ENCODE measurements around the gene XDH. TPM values are rescaled to one million over a fixed set of nuclear protein-coding genes. Genes with fewer than 3 reads are reported as not detected.

XDH gene
- total RNA-seq, 1 experiment from 2014 or later = 0.08 TPM

DNA sequence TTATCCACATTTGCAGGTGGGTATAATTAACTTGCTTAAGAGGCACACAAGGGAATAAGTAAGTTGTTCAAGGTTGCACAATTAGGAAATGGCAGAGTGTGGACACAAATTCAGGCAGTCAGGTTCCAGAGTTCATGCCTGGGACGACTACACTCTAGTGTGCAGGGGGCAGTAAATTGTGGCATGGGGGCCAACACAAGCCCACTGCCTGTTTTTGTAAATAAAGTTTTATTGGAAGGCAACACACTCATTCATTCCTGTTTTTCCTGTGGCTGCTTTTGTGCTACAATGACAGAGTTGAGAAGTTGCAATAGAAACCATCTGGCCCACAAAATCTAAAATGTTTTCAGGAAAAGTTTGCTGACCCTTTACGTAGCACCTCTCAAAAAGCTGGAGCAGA lies 41.4 kb downstream of the XDH start:
- no peaks in the 10 kb centered on the region for H3K9me3 ChIP-seq (ENCODE audit: control insufficient read depth, insufficient read depth, low read depth, low read length)
- H3K27me3 ChIP-seq (ENCODE audit: control insufficient read depth, insufficient read depth, low read length) = no peaks in the 10 kb centered on the region
- H3K4me1 ChIP-seq (ENCODE audit: control insufficient read depth, insufficient read depth, low read length) = no peaks in the 10 kb centered on the region
- POLR2A ChIA-PET = no interaction called here
- no peak overlapping the region for H3K27ac ChIP-seq (ENCODE audit: low read length)
- no TSS peak for BruUV-seq (replicated peaks)
- CTCF ChIA-PET = no interaction called here
- H3K36me3 ChIP-seq (ENCODE audit: control insufficient read depth, insufficient read depth, low read length) = no peaks in the 10 kb centered on the region
- in situ Hi-C loops (cut with HindIII; ENCODE audit: low pct_unique_long_range_greater_than_20kb, low sequenced_read_pairs) (no loop called here), intact Hi-C loops (cut with micrococcal nuclease; ENCODE audit: unreplicated experiment) (no loop called here)
- TF ChIP-seq, protein P1, sequence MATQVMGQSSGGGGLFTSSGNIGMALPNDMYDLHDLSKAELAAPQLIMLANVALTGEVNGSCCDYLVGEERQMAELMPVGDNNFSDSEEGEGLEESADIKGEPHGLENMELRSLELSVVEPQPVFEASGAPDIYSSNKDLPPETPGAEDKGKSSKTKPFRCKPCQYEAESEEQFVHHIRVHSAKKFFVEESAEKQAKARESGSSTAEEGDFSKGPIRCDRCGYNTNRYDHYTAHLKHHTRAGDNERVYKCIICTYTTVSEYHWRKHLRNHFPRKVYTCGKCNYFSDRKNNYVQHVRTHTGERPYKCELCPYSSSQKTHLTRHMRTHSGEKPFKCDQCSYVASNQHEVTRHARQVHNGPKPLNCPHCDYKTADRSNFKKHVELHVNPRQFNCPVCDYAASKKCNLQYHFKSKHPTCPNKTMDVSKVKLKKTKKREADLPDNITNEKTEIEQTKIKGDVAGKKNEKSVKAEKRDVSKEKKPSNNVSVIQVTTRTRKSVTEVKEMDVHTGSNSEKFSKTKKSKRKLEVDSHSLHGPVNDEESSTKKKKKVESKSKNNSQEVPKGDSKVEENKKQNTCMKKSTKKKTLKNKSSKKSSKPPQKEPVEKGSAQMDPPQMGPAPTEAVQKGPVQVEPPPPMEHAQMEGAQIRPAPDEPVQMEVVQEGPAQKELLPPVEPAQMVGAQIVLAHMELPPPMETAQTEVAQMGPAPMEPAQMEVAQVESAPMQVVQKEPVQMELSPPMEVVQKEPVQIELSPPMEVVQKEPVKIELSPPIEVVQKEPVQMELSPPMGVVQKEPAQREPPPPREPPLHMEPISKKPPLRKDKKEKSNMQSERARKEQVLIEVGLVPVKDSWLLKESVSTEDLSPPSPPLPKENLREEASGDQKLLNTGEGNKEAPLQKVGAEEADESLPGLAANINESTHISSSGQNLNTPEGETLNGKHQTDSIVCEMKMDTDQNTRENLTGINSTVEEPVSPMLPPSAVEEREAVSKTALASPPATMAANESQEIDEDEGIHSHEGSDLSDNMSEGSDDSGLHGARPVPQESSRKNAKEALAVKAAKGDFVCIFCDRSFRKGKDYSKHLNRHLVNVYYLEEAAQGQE (IDR thresholded peaks at IDR 0.05; ENCODE audit: insufficient read depth in 1 of 2, low read depth in 2 of 2, low read length in 1 of 2) = no peak
- no peak for TF ChIP-seq TCF7L2 (IDR thresholded peaks at IDR 0.05; ENCODE audit: low read depth, low read length)
- no peak for TF ChIP-seq SIN3A (IDR thresholded peaks at IDR 0.05; ENCODE audit: borderline replicate concordance, insufficient read depth, low read depth, low read length)
- TF ChIP-seq POLR2AphosphoS5 (IDR thresholded peaks at IDR 0.05; ENCODE audit: low read depth, low read length) = no peak
- TF ChIP-seq, protein P2, sequence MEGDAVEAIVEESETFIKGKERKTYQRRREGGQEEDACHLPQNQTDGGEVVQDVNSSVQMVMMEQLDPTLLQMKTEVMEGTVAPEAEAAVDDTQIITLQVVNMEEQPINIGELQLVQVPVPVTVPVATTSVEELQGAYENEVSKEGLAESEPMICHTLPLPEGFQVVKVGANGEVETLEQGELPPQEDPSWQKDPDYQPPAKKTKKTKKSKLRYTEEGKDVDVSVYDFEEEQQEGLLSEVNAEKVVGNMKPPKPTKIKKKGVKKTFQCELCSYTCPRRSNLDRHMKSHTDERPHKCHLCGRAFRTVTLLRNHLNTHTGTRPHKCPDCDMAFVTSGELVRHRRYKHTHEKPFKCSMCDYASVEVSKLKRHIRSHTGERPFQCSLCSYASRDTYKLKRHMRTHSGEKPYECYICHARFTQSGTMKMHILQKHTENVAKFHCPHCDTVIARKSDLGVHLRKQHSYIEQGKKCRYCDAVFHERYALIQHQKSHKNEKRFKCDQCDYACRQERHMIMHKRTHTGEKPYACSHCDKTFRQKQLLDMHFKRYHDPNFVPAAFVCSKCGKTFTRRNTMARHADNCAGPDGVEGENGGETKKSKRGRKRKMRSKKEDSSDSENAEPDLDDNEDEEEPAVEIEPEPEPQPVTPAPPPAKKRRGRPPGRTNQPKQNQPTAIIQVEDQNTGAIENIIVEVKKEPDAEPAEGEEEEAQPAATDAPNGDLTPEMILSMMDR (IDR thresholded peaks at IDR 0.05) = no peak
- no peak overlapping the region for H3K4me3 ChIP-seq (ENCODE audit: low read depth in 2 of 2, low read length in 2 of 2)
- ATAC-seq (no peak), DNase-seq (ENCODE audit: low read depth, low spot score) (no peak)

DNA sequence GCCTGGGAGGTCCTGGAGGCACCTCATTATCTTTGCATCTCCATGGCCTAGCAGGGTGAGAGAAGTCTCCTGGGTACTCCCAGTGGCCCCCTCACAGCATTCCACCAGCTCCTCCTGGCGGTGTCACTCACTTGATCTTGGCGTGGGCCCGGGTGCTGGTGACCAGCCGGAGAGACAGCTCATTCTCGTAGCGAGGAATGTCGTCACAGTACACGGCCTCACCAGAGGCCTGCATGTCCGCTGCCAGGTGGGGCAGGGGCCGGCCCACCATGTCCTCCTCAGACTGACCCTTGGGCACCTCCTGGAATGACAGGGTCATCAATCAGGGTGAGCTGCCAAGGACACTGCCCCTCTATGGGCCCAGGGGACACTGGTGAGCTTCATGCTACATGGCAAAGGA lies 42.4 kb downstream of the XDH start:
- BruUV-seq (replicated peaks) = no TSS peak
- Histone ChIP-seq H3K27me3 (ENCODE audit: control insufficient read depth, insufficient read depth, low read length) (no peaks in the 10 kb centered on the region), H3K4me1 (ENCODE audit: control insufficient read depth, insufficient read depth, low read length) (no peaks in the 10 kb centered on the region), H3K9me3 (ENCODE audit: control insufficient read depth, insufficient read depth, low read depth, low read length) (no peaks in the 10 kb centered on the region), H3K36me3 (ENCODE audit: control insufficient read depth, insufficient read depth, low read length) (no peaks in the 10 kb centered on the region), H3K4me3 (ENCODE audit: low read depth in 2 of 2, low read length in 2 of 2) (no peak overlapping the region), H3K27ac (ENCODE audit: low read length) (no peak overlapping the region)
- DNase-seq (ENCODE audit: low read depth, low spot score) = no peak
- CTCF ChIA-PET = no interaction called here
- intact Hi-C loops (cut with micrococcal nuclease; ENCODE audit: unreplicated experiment) (no loop called here), in situ Hi-C loops (cut with HindIII; ENCODE audit: low pct_unique_long_range_greater_than_20kb, low sequenced_read_pairs) (no loop called here)
- TF ChIP-seq, protein P1 (IDR thresholded peaks at IDR 0.05; ENCODE audit: insufficient read depth in 1 of 2, low read depth in 2 of 2, low read length in 1 of 2) = no peak
- TF ChIP-seq SIN3A (IDR thresholded peaks at IDR 0.05; ENCODE audit: borderline replicate concordance, insufficient read depth, low read depth, low read length) (no peak), POLR2AphosphoS5 (IDR thresholded peaks at IDR 0.05; ENCODE audit: low read depth, low read length) (no peak), TCF7L2 (IDR thresholded peaks at IDR 0.05; ENCODE audit: low read depth, low read length) (no peak)
- TF ChIP-seq, protein P2 (IDR thresholded peaks at IDR 0.05) = no peak
- no peak for ATAC-seq
- POLR2A ChIA-PET = no interaction called here

Measured in Panc1 (cell line).